HG03432 (cell line): ENCODE data around the gene FGF8.

Experiments
- ATAC-seq: cut with Tn5 transposase; IDR thresholded peaks from one replicate; pipeline ENCODE4 v1.9.1; 2021; ENCODE audit warnings: mild to moderate bottlenecking, moderate library complexity; ENCODE audit not compliant: unreplicated experiment

FGF8 gene

DNA sequence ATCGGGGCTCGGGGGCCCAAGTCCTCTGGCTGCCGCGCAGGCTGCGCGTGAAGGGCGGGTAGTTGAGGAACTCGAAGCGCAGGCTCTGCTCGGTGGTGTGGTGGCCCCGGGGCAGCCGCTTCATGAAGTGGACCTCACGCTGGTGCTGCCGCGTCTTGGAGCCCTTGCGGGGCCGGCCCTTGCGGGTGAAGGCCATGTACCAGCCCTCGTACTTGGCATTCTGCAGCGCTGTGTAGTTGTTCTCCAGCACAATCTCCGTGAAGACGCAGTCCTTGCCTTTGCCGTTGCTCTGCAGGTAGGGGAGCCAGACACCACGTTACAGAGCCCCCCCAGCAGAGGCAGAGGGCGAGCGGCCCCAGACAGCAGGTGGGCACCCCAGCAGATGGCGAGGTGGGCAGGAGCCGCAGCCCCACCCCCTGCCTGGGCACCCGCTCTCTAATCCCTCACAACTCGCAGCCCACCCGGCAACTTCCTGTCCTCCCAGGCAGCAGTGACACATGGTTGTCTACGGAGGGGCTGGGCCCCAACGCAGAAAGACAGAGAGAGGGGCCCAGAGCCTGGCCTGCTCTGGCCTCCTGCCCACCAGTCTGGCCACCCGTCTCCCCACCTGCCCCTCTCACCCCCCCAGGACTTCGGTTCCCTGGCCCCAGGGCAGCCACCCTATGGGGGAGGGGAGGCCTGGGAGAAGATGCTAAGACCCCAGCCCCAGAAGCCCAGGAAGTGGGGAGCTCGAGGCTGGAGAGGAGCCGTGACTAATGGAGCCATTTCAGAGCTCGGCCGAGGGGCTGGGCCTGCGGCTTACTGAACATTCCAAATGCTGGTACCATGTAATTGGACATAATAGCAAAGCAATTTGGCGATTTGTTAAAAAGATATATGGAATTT is 5.3 kb downstream of the FGF8 start:
- no peak for ATAC-seq

- no peak for ATAC-seq
These were observed 6.3 kb downstream of the FGF8 start for GRCh38 chr10:101769541-101770180.

DNA sequence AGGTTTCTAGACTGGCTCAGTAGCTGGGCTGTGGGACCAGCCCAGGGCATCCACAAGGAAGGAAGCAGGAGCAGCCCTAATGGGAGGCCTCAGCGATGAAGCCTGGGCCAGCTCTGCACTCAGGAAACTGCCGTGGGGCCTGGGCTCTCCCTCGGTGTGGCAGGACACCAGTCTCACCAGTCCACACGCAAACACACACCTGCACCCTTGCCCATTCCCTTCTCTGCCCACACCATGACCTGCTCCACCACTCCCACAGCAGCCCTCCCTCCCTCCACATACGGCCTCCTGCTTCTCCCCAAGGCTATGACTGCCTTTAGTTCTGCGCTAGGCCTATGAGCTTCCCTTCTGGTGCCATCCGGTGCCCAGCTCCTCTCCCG is 7.1 kb downstream of the FGF8 start:
- ATAC-seq = no peak

DNA sequence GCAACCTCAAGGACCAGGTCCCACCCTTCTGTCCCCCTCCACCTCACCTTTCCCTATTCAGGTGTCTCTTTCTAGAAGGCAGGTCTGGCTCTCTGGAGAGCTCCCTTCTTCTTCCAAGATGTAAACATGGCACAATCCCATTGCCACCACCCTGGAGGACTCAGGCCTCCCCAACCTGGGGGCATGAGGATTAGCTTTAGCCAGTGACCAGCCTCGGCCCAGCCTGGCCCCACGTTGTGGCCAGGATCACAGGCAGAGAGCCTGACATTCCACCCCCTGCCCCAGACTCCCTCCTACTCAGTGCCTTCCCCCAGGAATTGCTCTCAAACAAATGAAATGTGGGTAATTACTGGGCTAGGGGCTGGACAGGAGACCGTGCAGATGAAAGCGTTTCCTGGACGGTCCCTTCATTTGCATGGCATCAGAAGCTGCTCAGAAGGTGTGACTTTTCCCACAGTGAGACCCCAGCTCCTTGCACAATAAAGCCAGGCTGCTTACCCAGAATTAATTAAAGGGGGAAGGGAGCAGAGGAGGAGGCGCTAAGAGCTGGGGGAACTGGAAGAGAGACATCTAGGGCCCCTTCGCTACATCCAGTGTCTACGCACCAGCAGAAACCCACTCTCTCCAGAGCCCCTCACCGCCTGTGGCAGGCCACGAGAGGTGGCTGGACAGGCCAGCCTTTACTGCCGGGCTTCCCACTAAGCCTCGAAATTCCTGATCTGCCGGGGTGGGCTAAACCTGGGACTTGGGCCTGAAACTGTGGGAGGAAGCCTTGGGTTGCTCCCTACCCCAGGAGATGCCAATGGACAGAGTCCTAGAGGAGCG is 7.7 kb downstream of the FGF8 start:
- ATAC-seq = no peak

GRCh38 chr10:101767600-101767945 is 8.3 kb downstream of the FGF8 start:
- no peak for ATAC-seq

DNA sequence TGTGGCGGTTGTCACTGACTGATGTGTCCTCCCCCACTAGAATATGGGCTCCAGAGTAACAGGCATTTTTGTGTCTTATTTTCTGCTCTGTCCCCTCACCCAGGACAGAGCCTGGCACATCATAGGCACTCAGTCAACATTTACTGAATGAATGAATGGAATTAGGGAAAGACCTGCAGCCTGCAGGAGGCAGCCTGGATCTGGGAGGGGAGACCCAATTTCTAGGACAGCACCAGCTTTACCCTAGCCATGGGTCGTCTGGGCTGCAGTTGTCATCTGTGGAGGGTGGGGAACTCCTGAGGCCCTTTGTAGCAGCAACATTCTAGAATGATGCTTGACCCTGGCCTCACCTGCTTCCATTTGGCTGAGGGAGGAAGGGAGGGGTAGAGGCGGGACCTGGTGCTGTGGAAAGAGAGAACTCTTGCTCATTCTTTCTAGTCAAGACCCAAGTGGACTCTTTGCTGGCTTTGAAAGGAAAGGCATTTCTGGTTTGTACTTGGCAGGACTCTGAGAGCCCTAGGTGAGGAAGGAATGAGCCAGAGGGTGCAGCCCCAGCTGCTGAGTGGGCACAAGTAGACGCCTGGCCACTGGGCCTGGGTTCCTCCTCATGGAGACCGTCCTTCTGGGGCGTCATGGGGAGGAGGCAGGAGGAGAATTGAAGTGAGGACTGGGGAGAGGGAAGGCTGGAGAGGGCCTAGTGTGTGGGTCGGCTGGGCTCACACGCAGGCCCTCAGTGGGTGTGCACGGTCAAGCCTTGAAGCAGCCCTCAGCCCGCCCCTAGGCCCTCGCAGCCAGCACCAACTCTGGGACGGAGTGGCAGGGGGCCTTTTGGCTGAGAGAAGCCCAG is 8.9 kb downstream of the FGF8 start:
- ATAC-seq = no peak

- no peak for ATAC-seq
These were observed 9.6 kb downstream of the FGF8 start for GRCh38 chr10:101766306-101766705.

GRCh38 chr10:101763141-101763846 is 12.6 kb downstream of the FGF8 start:
- ATAC-seq = no peak

DNA sequence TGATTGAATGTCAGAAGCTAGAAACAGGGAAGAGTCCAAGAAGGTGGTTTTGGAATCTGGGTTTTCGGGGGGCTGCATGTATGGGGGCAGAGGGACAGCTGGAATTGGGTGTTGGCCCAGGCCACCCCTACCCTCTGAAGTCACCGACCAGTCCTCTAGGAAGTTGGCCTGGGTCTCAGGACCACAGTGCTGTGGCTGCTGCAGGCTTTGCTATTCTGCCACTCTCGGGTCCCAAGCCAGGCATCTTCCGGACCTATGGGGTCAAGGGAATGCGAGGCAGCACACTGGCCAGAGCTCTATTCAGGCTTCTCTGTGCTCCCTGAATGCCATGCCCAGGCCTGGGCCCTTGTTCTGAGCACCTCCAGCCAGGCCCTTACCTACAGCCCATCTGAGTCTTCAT is 13.2 kb downstream of the FGF8 start:
- no peak for ATAC-seq

DNA sequence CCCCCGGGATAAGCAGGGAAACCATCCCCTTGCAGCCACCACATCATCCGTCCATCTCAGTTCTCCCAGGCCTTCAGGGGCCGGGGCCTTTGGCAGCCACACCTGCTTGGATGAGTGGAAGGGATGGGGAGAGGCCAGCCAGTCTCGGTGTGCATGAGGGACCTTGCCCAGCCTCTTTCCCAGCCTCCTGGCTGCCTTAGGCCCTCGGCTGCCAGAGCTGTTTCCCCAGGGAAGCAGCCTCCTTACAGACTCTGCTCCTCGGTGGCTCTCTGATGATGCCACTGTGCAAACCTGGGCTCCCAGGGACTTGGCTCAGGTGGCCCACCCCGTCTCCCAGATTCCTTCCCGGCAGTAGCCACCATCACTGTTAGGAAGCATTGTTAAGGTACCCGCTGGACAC is 14.7 kb downstream of the FGF8 start:
- no peak for ATAC-seq

DNA sequence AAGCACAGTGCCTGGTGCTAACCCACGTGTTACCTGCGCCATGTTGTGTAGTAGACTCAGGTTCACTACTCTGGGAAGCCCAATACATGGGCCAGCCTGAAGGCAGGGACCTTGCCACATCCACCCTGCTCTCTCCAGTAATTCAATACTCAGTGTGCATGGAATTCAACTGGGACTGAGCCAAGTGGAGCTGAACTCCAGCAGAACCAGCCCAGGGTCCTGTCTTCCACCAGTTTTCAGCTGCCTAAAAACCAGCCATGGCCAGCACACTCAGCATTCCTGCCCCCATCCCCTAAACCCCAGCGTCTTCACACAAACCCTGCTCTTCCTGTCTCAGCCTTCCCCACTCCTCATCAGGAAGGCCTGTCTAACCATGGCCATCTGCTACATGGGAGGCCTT is 15.4 kb downstream of the FGF8 start:
- no peak for ATAC-seq

GRCh38 chr10:101759309-101760247 is 16.3 kb downstream of the FGF8 start:
- no peak for ATAC-seq

DNA sequence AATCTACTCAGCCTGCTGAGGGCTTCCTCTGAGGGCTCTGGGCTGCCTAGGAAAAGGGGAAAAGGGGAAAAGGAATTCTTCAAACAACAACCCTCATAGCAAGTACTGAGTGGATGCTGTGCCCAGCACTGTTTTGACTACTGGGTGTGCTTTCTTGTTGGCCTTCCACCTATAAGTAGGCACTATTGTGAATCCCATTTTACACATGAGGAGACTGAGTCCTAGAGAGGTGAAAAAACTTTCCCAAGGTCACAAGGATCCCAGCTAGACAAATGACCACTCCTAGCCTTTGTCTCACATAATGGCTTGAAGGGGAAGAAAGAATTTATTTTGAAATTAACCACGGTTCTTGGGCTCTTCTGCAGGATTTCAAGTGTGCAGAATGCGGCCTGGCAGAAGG is 17.1 kb downstream of the FGF8 start:
- ATAC-seq = no peak

DNA sequence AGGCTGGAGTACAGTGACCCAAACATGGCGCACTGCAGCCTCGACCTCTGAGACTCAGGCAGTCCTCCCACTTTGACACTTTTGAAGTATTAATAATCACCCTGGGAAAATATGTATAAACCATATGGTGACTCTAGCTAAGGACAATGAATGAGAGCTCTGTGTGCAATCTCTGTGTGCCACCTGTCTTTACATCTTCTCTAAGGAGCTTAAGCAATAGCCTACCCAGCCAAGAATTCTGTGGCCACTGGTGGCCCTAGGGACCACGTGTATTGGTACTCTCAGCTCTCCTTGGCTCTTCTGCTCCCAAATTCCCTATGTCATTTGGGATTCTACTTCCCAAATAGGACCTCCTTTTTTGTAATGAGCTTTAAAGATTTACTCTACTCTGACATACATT is 23.7 kb downstream of the FGF8 start:
- no peak for ATAC-seq

- ATAC-seq = no peak
These were observed 26.6 kb downstream of the FGF8 start for GRCh38 chr10:101749047-101750016.

DNA sequence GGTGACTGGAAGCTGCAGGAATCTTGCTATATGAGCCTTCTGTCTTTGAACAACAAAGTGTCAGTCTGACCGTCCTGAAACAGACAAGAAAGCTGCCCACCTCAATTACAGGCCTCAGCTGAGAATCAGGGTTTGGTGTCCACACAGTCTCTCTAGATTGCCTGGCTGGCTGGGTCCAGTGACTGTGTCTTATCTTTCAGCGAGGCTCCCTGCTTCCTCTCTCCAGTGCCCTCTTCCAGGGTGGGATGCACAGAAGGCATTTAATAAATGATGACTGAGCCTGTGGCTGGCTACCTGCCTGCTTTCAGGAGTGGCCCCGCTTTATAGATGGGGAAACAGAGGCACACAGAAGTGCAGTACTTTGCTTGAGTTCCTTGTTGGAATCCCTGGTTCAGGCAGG is 27.4 kb downstream of the FGF8 start:
- no peak for ATAC-seq

- ATAC-seq = no peak
These were observed 30.7 kb downstream of the FGF8 start for GRCh38 chr10:101745074-101745696.

DNA sequence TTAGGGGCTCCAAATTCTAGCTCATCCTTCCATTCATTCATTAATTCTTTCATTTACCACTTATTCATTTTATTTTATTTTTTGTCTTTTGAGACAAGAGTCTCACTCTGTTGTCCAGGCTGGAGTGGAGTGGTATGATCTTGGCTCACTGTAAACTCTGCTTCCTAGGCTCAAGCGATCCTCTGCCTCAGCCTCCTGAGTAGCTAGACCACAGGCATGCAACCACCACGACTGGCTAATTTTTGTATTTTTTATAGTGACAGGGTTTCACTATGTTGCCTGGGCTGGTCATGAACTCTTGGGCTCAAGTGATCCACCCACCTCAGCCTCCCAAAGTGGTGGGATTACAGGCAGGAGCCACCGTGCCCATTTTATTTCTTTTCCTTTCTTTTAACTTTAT is 31.6 kb downstream of the FGF8 start:
- no peak for ATAC-seq
